Body of pancreas (tissue), 4 donors: Measurements from ENCODE around the gene MAGI1. TPM values are rescaled to one million over a fixed set of nuclear protein-coding genes. Genes with fewer than 3 reads are reported as not detected.
A peak's percentile ranks its signal among the peaks of the same experiment; 100 is the strongest.

Experiments used
- ATAC-seq: fragments of 150-250 bp; one replicate; pipeline ENCODE4 v1.9.1; 2016
- DNase-seq, 4 donors: peaks; one replicate each; pipeline ENCODE4 v3.0.0-alpha.2; 2019
- H3K27ac ChIP-seq, 4 donors: fragments of 200-600 bp; sonication (generic); 1 replicate in 3 of 4; 2 replicates in 1 of 4; pipeline versions ENCODE4 v1.5.1 to v1.6.1; 2016 to 2019; ENCODE audit warnings: mild to moderate bottlenecking in 1 of 4, mixed read lengths in 1 of 4, moderate library complexity in 1 of 4
- H3K27me3 ChIP-seq, 2 donors: fragments of 200-600 bp; sonication (generic); one replicate each; pipeline ENCODE4 v1.6.0; 2016; ENCODE audit warnings: mild to moderate bottlenecking in 1 of 2
- H3K36me3 ChIP-seq, 2 donors: fragments of 200-600 bp; sonication (generic); replicated peaks in 1 of 2; 2 replicates each; pipeline ENCODE4 v1.5.1; 2016; ENCODE audit warnings: low read depth in 2 of 2; ENCODE audit not compliant: insufficient read depth in 1 of 2
- H3K4me1 ChIP-seq: fragments of 200-600 bp; sonication (generic); one replicate; pipeline ENCODE4 v1.6.0; 2016
- H3K4me3 ChIP-seq, 2 donors: fragments of 200-600 bp; sonication (generic); 1 replicate in 1 of 2; 2 replicates in 1 of 2; pipeline ENCODE4 v1.5.1; 2016 to 2019
- H3K9me3 ChIP-seq, 3 donors: fragments of 200-600 bp; sonication (generic); 1 replicate in 2 of 3; 2 replicates in 1 of 3; pipeline ENCODE4 v1.5.1; 2016
- CTCF ChIP-seq, 7 experiments: fragments of 450-650 bp in 4 of 7; fragments of 200-600 bp in 3 of 7; sonication (generic) in 3 of 7; IDR thresholded peaks; one replicate each; pipeline ENCODE4 v1.5.1; 2016 to 2019; ENCODE audit warnings: antibody characterized with exemption in 7 of 7
- POLR2A ChIP-seq, 3 donors: fragments of 450-650 bp; IDR thresholded peaks; one replicate each; pipeline ENCODE4 v1.6.1; 2016; ENCODE audit warnings: antibody characterized with exemption in 3 of 3, mild to moderate bottlenecking in 2 of 3
- WGBS, 2 donors: methylation state at CpG; one replicate each; pipeline ENCODE4 v1.1.5; 2017; 5-methylcytosine and 5-hydroxymethylcytosine counted together
- intact Hi-C: fragments of 100-400 bp; cut with DNase I; formaldehyde crosslinking; loops from one replicate; pipeline ENCODE4 v1.15.1; 2023
- total RNA-seq, 2 donors: library from RNA; depleted of rRNA; stranded (reverse); fragments of >200 nt; gene quantifications; one replicate each; pipeline ENCODE4 v1.1.0, GENCODE V29; 2016

MAGI1 gene
- total RNA-seq, 2 donors from 2014 or later = 44.2 to 63.6 TPM

- 95 to 100% methylated on average over 1 of the region's 1 CpG for WGBS, 2 donors
- H3K36me3 ChIP-seq = no peaks in the 10 kb centered on the region
- peak overlapping the region in 2 of 4 donors; percentile 3 to 21 for H3K27ac ChIP-seq
- no peak for DNase-seq
- H3K9me3 ChIP-seq = no peaks in the 10 kb centered on the region
- no peak overlapping the region for H3K4me3 ChIP-seq
- ATAC-seq = no peak
- no peaks in the 10 kb centered on the region for H3K27me3 ChIP-seq
- peaks cover 39% of the 10 kb centered on the region for H3K4me1 ChIP-seq
- TF ChIP-seq POLR2A (IDR thresholded peaks at IDR 0.05) (no peak), CTCF (IDR thresholded peaks at IDR 0.05) (no peak)
- intact Hi-C loops = no loop called here
Measured at GRCh38 chr3:65912647-65913046, 126.1 kb downstream of the MAGI1 start.

- no peak overlapping the region for H3K27ac ChIP-seq
- no peaks in the 10 kb centered on the region for H3K27me3 ChIP-seq
- no peaks in the 10 kb centered on the region for H3K9me3 ChIP-seq
- no peak for ATAC-seq
- intact Hi-C loops = no loop called here
- H3K4me3 ChIP-seq = no peak overlapping the region
- DNase-seq = no peak
- H3K36me3 ChIP-seq = no peaks in the 10 kb centered on the region
- peaks cover 32% of the 10 kb centered on the region for H3K4me1 ChIP-seq
- no peak for TF ChIP-seq POLR2A (IDR thresholded peaks at IDR 0.05)
- TF ChIP-seq CTCF (IDR thresholded peaks at IDR 0.05) = no peak
- WGBS, 2 donors = 88 to 97% methylated on average over 4 of the region's 4 CpGs
Measured at GRCh38 chr3:65908588-65908987, 130.1 kb downstream of the MAGI1 start.

- Histone ChIP-seq H3K27me3 (no peaks in the 10 kb centered on the region), H3K4me1 (peaks cover 27% of the 10 kb centered on the region), H3K36me3 (no peaks in the 10 kb centered on the region), H3K4me3 (no peak overlapping the region), H3K9me3 (no peaks in the 10 kb centered on the region), H3K27ac (no peak overlapping the region)
- 89 to 94% methylated on average over 9 of the region's 9 CpGs for WGBS, 2 donors
- DNase-seq (no peak), ATAC-seq (no peak)
- no peak for TF ChIP-seq CTCF (IDR thresholded peaks at IDR 0.05)
- no peak for TF ChIP-seq POLR2A (IDR thresholded peaks at IDR 0.05)
- intact Hi-C loops = no loop called here
Measured at GRCh38 chr3:65907232-65908130, 131.2 kb downstream of the MAGI1 start.

GRCh38 chr3:65905771-65906170 lies 132.9 kb downstream of the MAGI1 start:
- TF ChIP-seq CTCF (IDR thresholded peaks at IDR 0.05) (no peak), POLR2A (IDR thresholded peaks at IDR 0.05) (no peak)
- WGBS, 2 donors = 82 to 91% methylated on average over 2 of the region's 2 CpGs
- ATAC-seq = no peak
- Histone ChIP-seq H3K27me3 (no peaks in the 10 kb centered on the region), H3K9me3 (no peaks in the 10 kb centered on the region), H3K4me3 (no peak overlapping the region), H3K4me1 (peaks cover 14% of the 10 kb centered on the region), H3K27ac (no peak overlapping the region), H3K36me3 (no peaks in the 10 kb centered on the region)
- intact Hi-C loops = no loop called here
- no peak for DNase-seq

- no peak for ATAC-seq
- no peak for TF ChIP-seq POLR2A (IDR thresholded peaks at IDR 0.05)
- no peak for TF ChIP-seq CTCF (IDR thresholded peaks at IDR 0.05)
- intact Hi-C loops = no loop called here
Measured at GRCh38 chr3:65904016-65904415, 134.7 kb downstream of the MAGI1 start.

More at GRCh38 chr3:65904016-65904415, 134.7 kb downstream of the MAGI1 start:
- DNase-seq = no peak
- Histone ChIP-seq H3K4me3 (no peak overlapping the region), H3K27ac (no peak overlapping the region), H3K27me3 (no peaks in the 10 kb centered on the region), H3K36me3 (no peaks in the 10 kb centered on the region), H3K9me3 (no peaks in the 10 kb centered on the region), H3K4me1 (peaks cover 14% of the 10 kb centered on the region)
